NCI-H2196 (cell line): ENCODE data around the gene DLGAP1.

Source experiments
- DNase-seq: peaks from one replicate; lab custom pipeline; 2025; ENCODE audit not compliant: unreplicated experiment; lab: John Stamatoyannopoulos, UW

DLGAP1 gene

GRCh38 chr18:4007846-4008245 lies 447.3 kb downstream of the DLGAP1 start:
- no peak for DNase-seq

- DNase-seq: no peak
These were observed 450.8 kb downstream of the DLGAP1 start for GRCh38 chr18:4004183-4004829.

GRCh38 chr18:3998698-3999333 lies 456.3 kb downstream of the DLGAP1 start:
- DNase-seq: peak; percentile 32

- peak; percentile 89 for DNase-seq
These were observed 459.5 kb downstream of the DLGAP1 start for GRCh38 chr18:3995476-3996102.

- DNase-seq: no peak
These were observed 461.0 kb downstream of the DLGAP1 start for GRCh38 chr18:3993941-3994687.

- no peak for DNase-seq
These were observed 469.4 kb downstream of the DLGAP1 start for GRCh38 chr18:3985664-3986063.

- DNase-seq: no peak
These were observed 470.1 kb downstream of the DLGAP1 start for GRCh38 chr18:3985020-3985419.

- no peak for DNase-seq
These were observed 470.8 kb downstream of the DLGAP1 start for GRCh38 chr18:3984163-3984757.

GRCh38 chr18:3983351-3983969 lies 471.6 kb downstream of the DLGAP1 start:
- no peak for DNase-seq

- no peak for DNase-seq
These were observed 472.6 kb downstream of the DLGAP1 start for GRCh38 chr18:3982541-3982940.

- no peak for DNase-seq
These were observed 476.1 kb downstream of the DLGAP1 start for GRCh38 chr18:3979024-3979423.

GRCh38 chr18:3973191-3973850 lies 481.8 kb downstream of the DLGAP1 start:
- DNase-seq: no peak

GRCh38 chr18:3972291-3972930 lies 482.7 kb downstream of the DLGAP1 start:
- no peak for DNase-seq

GRCh38 chr18:3970929-3971328 lies 484.2 kb downstream of the DLGAP1 start:
- no peak for DNase-seq

- no peak for DNase-seq
These were observed 487.5 kb downstream of the DLGAP1 start for GRCh38 chr18:3967359-3968180.

- DNase-seq: peak; percentile 64
These were observed 488.3 kb downstream of the DLGAP1 start for GRCh38 chr18:3966642-3967358.

- no peak for DNase-seq
These were observed 488.9 kb downstream of the DLGAP1 start for GRCh38 chr18:3966246-3966641.

GRCh38 chr18:3960977-3961376 lies 494.1 kb downstream of the DLGAP1 start:
- no peak for DNase-seq
